ENCODE measurements around the gene UBAC2. TPM values are rescaled to one million over a fixed set of nuclear protein-coding genes. Genes with fewer than 3 reads are reported as not detected.
A peak's percentile ranks its signal among the peaks of the same experiment; 100 is the strongest.

The UBAC2 gene
- polyA plus RNA-seq, 4 donors = 56.2 to 92.6 (median 76.0) TPM

DNA sequence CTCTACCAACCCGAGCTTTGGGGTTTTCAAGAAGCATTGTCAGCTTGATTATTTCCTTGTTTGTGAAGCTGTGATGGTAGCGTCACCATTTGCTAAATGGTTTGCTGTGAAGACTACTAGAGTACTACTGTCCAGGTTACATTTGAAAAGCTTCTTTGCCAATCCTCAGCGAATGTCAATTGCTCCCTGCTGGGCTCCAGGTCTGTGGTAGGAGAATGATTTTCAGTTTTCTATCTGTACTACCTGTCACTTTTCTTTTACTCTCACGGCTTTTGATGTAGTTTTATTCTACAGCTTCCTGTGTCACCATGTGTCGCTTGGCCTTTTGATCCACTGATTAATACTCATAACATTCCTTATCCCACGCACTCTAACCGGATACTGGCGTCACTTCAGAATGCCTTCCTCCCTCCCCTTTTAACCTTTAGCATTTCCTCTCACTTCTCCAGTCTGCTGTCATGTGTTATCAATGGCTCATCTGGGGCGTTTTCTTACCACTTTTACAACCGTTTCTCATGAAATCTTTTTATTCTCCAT, 114.1 kb downstream of the UBAC2 start:
- WGBS, 3 donors = 65 to 79% (median 68%) methylated on average over 10 of the region's 10 CpGs
- DNase-seq = peak in 1 of 2 donors; percentile 35
- peaks cover 0 to 5% (median 2%) of the 10 kb centered on the region in 3 donors for H3K4me1 ChIP-seq (ENCODE audit: control insufficient read depth in 3 of 3, insufficient read depth in 2 of 3, low read depth in 1 of 3, low read length in 2 of 3)
- H3K27ac ChIP-seq (ENCODE audit: low read depth in 1 of 3, low read length in 2 of 3) = peak overlapping the region in 2 of 3 donors; percentile 54 to 91
- H3K4me3 ChIP-seq (ENCODE audit: low read depth in 1 of 3, low read length in 3 of 3) = no peak overlapping the region
- peaks cover 0 to 34% (median 9%) of the 10 kb centered on the region in 3 donors for H3K36me3 ChIP-seq (ENCODE audit: control insufficient read depth in 3 of 3, insufficient read depth in 2 of 3, low read depth in 1 of 3, low read length in 3 of 3)
- H3K9me3 ChIP-seq (ENCODE audit: control insufficient read depth in 2 of 2, insufficient read depth in 1 of 2, low read depth in 1 of 2, low read length in 1 of 2) = no peaks in the 10 kb centered on the region
- no peaks in the 10 kb centered on the region for H3K27me3 ChIP-seq (ENCODE audit: control insufficient read depth in 3 of 3, insufficient read depth in 3 of 3, low read length in 3 of 3)
- no peak for FAIRE-seq

DNA sequence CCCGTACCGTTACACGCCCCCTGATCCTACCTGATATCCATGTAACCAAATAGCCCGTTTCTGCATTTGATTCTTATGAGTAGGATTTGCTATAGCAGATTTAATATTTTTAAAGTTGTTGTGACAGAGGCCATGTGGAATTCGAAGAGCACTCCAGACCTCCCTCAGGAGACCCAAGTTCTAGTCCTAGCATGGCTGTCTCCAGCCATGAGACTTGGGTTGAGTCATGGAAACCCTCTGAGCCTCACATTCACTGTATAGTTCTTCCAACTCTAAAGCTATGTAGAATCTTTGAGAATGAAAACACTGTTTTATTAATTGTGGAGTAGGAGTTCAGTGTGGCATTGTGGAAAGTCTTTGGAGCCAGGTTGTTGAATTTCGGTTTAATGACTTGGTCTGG, 114.5 kb downstream of the UBAC2 start:
- Histone ChIP-seq H3K36me3 (ENCODE audit: control insufficient read depth in 3 of 3, insufficient read depth in 2 of 3, low read depth in 1 of 3, low read length in 3 of 3) (peaks cover 0 to 31% (median 8%) of the 10 kb centered on the region in 3 donors), H3K27me3 (ENCODE audit: control insufficient read depth in 3 of 3, insufficient read depth in 3 of 3, low read length in 3 of 3) (no peaks in the 10 kb centered on the region), H3K9me3 (ENCODE audit: control insufficient read depth in 2 of 2, insufficient read depth in 1 of 2, low read depth in 1 of 2, low read length in 1 of 2) (no peaks in the 10 kb centered on the region), H3K4me3 (ENCODE audit: low read depth in 1 of 3, low read length in 3 of 3) (no peak overlapping the region), H3K27ac (ENCODE audit: low read depth in 1 of 3, low read length in 2 of 3) (peak overlapping the region in 2 of 3 donors; percentile 54 to 91), H3K4me1 (ENCODE audit: control insufficient read depth in 3 of 3, insufficient read depth in 2 of 3, low read depth in 1 of 3, low read length in 2 of 3) (peaks cover 0 to 2% (median 1%) of the 10 kb centered on the region in 3 donors)
- DNase-seq (no peak), FAIRE-seq (no peak)
- WGBS, 3 donors = 76 to 91% (median 78%) methylated on average over 6 of the region's 6 CpGs

DNA sequence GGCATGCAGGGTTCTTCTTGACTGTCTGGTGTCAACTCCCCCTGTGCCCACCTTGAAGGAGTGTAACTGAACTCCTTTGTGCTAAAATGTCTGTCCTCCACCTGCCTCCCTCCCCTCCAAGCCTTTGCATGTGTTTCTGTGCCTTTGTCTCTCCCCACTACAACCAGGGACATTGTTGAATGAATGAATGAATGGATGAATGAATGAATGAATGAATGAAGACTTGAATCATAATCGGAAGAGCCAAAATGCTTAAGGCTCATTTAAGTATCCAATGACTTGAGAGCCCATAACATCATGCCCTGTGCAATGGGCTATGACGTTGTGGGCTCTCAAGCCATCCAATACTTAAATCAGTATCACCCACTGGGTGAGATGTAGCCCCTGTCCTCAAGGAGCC, 115.6 kb downstream of the UBAC2 start:
- Histone ChIP-seq H3K27ac (ENCODE audit: low read depth in 1 of 3, low read length in 2 of 3) (peak overlapping the region in 1 of 3 donors; percentile 17), H3K36me3 (ENCODE audit: control insufficient read depth in 3 of 3, insufficient read depth in 2 of 3, low read depth in 1 of 3, low read length in 3 of 3) (peaks cover 0 to 32% (median 8%) of the 10 kb centered on the region in 3 donors), H3K4me1 (ENCODE audit: control insufficient read depth in 3 of 3, insufficient read depth in 2 of 3, low read depth in 1 of 3, low read length in 2 of 3) (peaks cover 0 to 2% (median 0%) of the 10 kb centered on the region in 3 donors), H3K9me3 (ENCODE audit: control insufficient read depth in 2 of 2, insufficient read depth in 1 of 2, low read depth in 1 of 2, low read length in 1 of 2) (no peaks in the 10 kb centered on the region), H3K4me3 (ENCODE audit: low read depth in 1 of 3, low read length in 3 of 3) (no peak overlapping the region), H3K27me3 (ENCODE audit: control insufficient read depth in 3 of 3, insufficient read depth in 3 of 3, low read length in 3 of 3) (no peaks in the 10 kb centered on the region)
- 94 to 99% (median 95%) methylated on average over 2 of the region's 2 CpGs for WGBS, 3 donors
- DNase-seq (no peak), FAIRE-seq (no peak)

DNA sequence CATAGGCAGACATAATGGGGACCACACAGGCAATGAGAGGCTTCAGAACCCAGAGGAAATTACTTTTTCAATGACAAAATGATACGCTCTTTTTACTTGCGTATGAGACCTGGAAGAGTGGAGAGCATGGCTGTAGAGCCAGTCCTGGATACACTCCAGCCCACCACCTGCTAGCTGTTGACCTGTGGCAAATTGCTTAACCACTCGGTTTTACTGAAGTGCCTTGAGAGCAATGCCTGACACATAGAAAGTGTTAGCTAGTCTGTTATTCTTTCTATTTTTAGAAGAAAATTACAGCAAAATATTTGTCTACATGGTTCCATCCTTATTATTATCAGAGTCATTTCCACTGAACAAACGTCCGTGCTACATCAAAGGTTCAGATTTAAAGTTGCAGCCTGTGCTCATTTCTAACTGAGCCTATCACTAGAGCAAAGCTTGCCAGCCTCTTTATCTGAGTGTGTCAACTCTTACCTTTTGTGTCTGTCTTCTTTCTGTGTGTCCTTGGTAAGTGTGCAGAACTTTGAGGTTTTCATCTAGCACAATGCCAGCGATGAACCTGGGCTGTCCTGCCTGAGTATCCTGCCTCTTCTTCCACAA, 116.1 kb downstream of the UBAC2 start:
- Histone ChIP-seq H3K36me3 (ENCODE audit: control insufficient read depth in 3 of 3, insufficient read depth in 2 of 3, low read depth in 1 of 3, low read length in 3 of 3) (peaks cover 0 to 31% (median 8%) of the 10 kb centered on the region in 3 donors), H3K27me3 (ENCODE audit: control insufficient read depth in 3 of 3, insufficient read depth in 3 of 3, low read length in 3 of 3) (no peaks in the 10 kb centered on the region), H3K4me1 (ENCODE audit: control insufficient read depth in 3 of 3, insufficient read depth in 2 of 3, low read depth in 1 of 3, low read length in 2 of 3) (peaks cover 0 to 2% (median 0%) of the 10 kb centered on the region in 3 donors), H3K27ac (ENCODE audit: low read depth in 1 of 3, low read length in 2 of 3) (peak overlapping the region in 1 of 3 donors; percentile 17), H3K4me3 (ENCODE audit: low read depth in 1 of 3, low read length in 3 of 3) (no peak overlapping the region), H3K9me3 (ENCODE audit: control insufficient read depth in 2 of 2, insufficient read depth in 1 of 2, low read depth in 1 of 2, low read length in 1 of 2) (no peaks in the 10 kb centered on the region)
- DNase-seq (no peak), FAIRE-seq (no peak)
- 69 to 85% (median 82%) methylated on average over 6 of the region's 6 CpGs for WGBS, 3 donors

DNA sequence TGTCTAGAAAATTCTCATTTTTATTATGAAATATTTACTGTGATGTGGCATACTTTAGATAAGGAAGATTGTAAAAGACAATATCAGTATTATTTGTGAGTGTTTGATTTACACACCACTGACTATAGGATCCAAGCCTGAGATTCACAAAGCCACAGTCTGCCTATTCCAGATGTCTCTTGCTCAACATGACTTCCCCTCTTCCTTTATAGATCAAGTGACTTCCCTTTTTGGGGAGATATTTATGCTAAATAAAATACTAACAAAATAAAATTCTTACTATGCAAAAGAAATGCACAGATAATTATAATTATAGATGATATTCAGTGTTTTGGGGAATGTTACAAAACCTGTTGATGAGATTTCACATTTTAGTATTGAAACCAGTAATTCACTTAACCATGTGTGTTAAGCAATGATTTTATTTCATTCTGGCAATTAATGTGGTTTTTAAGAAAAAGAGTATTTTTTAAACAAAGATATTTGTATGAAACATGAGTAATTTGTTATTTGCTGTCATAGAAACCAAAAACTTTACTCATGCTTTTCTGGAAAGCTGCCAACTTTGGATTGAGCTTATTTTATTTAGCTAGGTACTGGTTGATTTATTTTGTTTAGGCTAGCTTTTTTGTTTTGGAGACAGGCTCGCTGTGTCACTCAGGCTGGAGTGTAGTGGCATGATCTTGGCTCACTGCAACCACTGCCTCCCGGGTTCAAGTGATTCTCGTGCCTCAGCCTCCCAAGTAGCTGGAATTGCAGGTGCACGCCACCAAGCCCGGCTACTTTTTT, 120.2 kb downstream of the UBAC2 start:
- Histone ChIP-seq H3K27me3 (ENCODE audit: control insufficient read depth in 3 of 3, insufficient read depth in 3 of 3, low read length in 3 of 3) (no peaks in the 10 kb centered on the region), H3K4me3 (ENCODE audit: low read depth in 1 of 3, low read length in 3 of 3) (no peak overlapping the region), H3K4me1 (ENCODE audit: control insufficient read depth in 3 of 3, insufficient read depth in 2 of 3, low read depth in 1 of 3, low read length in 2 of 3) (no peaks in the 10 kb centered on the region), H3K36me3 (ENCODE audit: control insufficient read depth in 3 of 3, insufficient read depth in 2 of 3, low read depth in 1 of 3, low read length in 3 of 3) (peaks cover 0 to 21% (median 15%) of the 10 kb centered on the region in 3 donors), H3K9me3 (ENCODE audit: control insufficient read depth in 2 of 2, insufficient read depth in 1 of 2, low read depth in 1 of 2, low read length in 1 of 2) (no peaks in the 10 kb centered on the region), H3K27ac (ENCODE audit: low read depth in 1 of 3, low read length in 2 of 3) (peak overlapping the region in 1 of 3 donors; percentile 20)
- 72 to 90% (median 83%) methylated on average over 5 of the region's 5 CpGs for WGBS, 3 donors
- no peak for DNase-seq
- peak; percentile 44 for FAIRE-seq

DNA sequence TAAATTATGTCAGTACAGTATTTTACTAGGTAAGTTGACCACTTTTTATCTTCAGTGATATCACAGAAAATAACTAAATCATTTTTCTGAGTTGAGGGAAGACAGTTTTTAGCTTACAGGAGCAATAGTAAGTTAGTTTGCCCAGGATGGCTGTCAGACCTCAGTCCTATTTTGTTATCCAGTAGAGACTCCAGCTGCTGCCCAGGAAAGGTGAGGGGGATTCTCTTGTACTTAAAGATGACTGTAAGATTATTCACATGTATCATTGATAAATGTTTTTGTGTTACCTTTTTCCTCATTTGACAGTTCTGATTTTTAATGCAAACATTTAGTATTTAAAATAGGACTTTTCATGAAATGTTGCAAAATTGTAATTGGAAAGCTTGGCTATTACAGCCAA, 121.1 kb downstream of the UBAC2 start:
- Histone ChIP-seq H3K4me3 (ENCODE audit: low read depth in 1 of 3, low read length in 3 of 3) (no peak overlapping the region), H3K27me3 (ENCODE audit: control insufficient read depth in 3 of 3, insufficient read depth in 3 of 3, low read length in 3 of 3) (no peaks in the 10 kb centered on the region), H3K36me3 (ENCODE audit: control insufficient read depth in 3 of 3, insufficient read depth in 2 of 3, low read depth in 1 of 3, low read length in 3 of 3) (peaks cover 0 to 18% (median 15%) of the 10 kb centered on the region in 3 donors), H3K4me1 (ENCODE audit: control insufficient read depth in 3 of 3, insufficient read depth in 2 of 3, low read depth in 1 of 3, low read length in 2 of 3) (no peaks in the 10 kb centered on the region), H3K9me3 (ENCODE audit: control insufficient read depth in 2 of 2, insufficient read depth in 1 of 2, low read depth in 1 of 2, low read length in 1 of 2) (no peaks in the 10 kb centered on the region), H3K27ac (ENCODE audit: low read depth in 1 of 3, low read length in 2 of 3) (peak overlapping the region in 1 of 3 donors; percentile 61)
- DNase-seq = no peak
- no peak for FAIRE-seq

DNA sequence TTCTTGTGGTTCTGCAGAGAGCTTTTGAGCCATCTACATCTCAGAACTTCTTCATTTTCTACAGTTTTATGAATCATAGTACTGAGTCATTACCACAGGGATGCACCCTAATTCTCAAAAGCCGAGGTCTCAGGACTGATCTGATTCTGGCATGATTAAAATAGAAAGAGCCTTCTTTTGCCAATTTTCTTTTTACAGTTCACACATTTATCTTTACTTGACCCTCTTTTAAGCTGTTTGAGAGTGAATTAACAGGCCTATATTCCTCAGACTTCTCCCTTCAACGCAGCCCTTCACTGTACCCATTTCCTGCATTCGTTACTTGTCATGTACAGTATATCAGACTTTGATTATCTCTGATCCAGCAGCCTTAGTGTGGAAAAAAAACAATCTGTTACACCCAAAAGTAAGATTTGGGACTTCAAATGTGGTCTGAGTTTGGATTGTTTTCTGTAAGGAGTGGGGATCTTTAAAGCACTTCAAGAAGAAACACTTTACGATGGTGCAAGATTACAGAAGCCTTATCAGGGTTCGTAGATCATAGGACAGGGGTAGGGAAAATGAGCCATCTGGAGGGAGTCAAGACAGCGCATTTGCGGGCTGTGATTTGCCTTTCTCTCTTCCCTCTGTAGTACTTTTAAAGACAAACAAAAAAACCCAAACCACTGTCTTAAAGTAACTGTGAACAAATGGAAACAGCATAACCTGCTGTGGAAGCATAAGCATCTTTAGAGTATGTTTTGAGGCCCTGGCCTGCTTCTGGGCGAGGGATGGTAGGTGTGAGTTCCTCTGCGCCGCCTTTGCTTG, 121.8 kb downstream of the UBAC2 start:
- no peak overlapping the region for H3K4me3 ChIP-seq (ENCODE audit: low read depth in 1 of 3, low read length in 3 of 3)
- H3K27me3 ChIP-seq (ENCODE audit: control insufficient read depth in 3 of 3, insufficient read depth in 3 of 3, low read length in 3 of 3) = no peaks in the 10 kb centered on the region
- peaks cover 0 to 18% (median 14%) of the 10 kb centered on the region in 3 donors for H3K36me3 ChIP-seq (ENCODE audit: control insufficient read depth in 3 of 3, insufficient read depth in 2 of 3, low read depth in 1 of 3, low read length in 3 of 3)
- no peak for DNase-seq
- H3K27ac ChIP-seq (ENCODE audit: low read depth in 1 of 3, low read length in 2 of 3) = peak overlapping the region in 1 of 3 donors; percentile 78
- WGBS, 3 donors = 64 to 77% (median 69%) methylated on average over 10 of the region's 10 CpGs
- no peak for FAIRE-seq
- no peaks in the 10 kb centered on the region for H3K9me3 ChIP-seq (ENCODE audit: control insufficient read depth in 2 of 2, insufficient read depth in 1 of 2, low read depth in 1 of 2, low read length in 1 of 2)
- H3K4me1 ChIP-seq (ENCODE audit: control insufficient read depth in 3 of 3, insufficient read depth in 2 of 3, low read depth in 1 of 3, low read length in 2 of 3) = no peaks in the 10 kb centered on the region

DNA sequence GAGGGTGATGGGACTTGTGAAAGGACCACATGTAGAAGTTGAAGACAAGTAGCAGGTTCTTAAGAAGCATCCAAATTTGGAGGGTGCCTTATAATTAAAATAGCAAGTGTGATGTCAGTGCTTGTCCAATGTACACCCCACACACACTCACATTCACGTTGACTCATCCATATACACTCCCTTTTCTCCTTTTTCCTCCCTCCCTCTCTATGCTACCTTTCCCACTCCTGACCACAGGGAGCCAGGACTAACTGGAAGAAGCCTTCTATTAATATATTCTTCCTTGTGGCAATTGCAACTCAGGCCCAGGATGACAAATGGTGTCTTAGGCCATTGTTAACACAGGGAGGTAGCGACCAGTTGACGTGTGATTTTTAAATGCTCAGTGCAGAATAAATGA, 122.8 kb downstream of the UBAC2 start:
- FAIRE-seq = no peak
- H3K36me3 ChIP-seq (ENCODE audit: control insufficient read depth in 3 of 3, insufficient read depth in 2 of 3, low read depth in 1 of 3, low read length in 3 of 3) = peaks cover 0 to 14% (median 12%) of the 10 kb centered on the region in 3 donors
- H3K9me3 ChIP-seq (ENCODE audit: control insufficient read depth in 2 of 2, insufficient read depth in 1 of 2, low read depth in 1 of 2, low read length in 1 of 2) = no peaks in the 10 kb centered on the region
- H3K27ac ChIP-seq (ENCODE audit: low read depth in 1 of 3, low read length in 2 of 3) = peak overlapping the region in 1 of 3 donors; percentile 78
- 69 to 92% (median 88%) methylated on average over 3 of the region's 3 CpGs for WGBS, 3 donors
- H3K4me3 ChIP-seq (ENCODE audit: low read depth in 1 of 3, low read length in 3 of 3) = no peak overlapping the region
- H3K27me3 ChIP-seq (ENCODE audit: control insufficient read depth in 3 of 3, insufficient read depth in 3 of 3, low read length in 3 of 3) = no peaks in the 10 kb centered on the region
- no peak for DNase-seq
- H3K4me1 ChIP-seq (ENCODE audit: control insufficient read depth in 3 of 3, insufficient read depth in 2 of 3, low read depth in 1 of 3, low read length in 2 of 3) = no peaks in the 10 kb centered on the region

All from small intestine (tissue), 7 donors.